Tibial nerve (tissue), 4 donors: ENCODE results near the gene SLC10A3.

Experiments used
- CTCF ChIP-seq, 5 experiments: fragments of 200-600 bp in 3 of 5; fragments of 450-650 bp in 2 of 5; sonication (generic) in 3 of 5; IDR thresholded peaks; one replicate each; pipeline ENCODE4 v1.5.1; 2016 to 2019; ENCODE audit warnings: antibody characterized with exemption in 5 of 5, mild to moderate bottlenecking in 3 of 5, moderate library complexity in 2 of 5
- EP300 ChIP-seq, 2 donors: sonication (generic); formaldehyde crosslinking; IDR thresholded peaks; one replicate each; pipeline ENCODE4 v1.6.1; 2017; ENCODE audit warnings: antibody characterized with exemption in 2 of 2, mild to moderate bottlenecking in 1 of 2

GRCh38 chrX:154507673-154508383 lies 17.4 kb upstream of the SLC10A3 start:
- no peak for TF ChIP-seq CTCF (IDR thresholded peaks at IDR 0.05)
- no peak for TF ChIP-seq EP300 (IDR thresholded peaks at IDR 0.05)
